GM21528 (cell line): ENCODE measurements around the gene HMCES.
A peak's percentile ranks its signal among the peaks of the same experiment; 100 is the strongest.
"Not testable (repeated sequence)": the region's sequence is repeated elsewhere in the genome, so short reads cannot be mapped to it uniquely, and the experiment has no call there.

Experiments
- ATAC-seq: cut with Tn5 transposase; IDR thresholded peaks from one replicate; pipeline ENCODE4 v1.9.1; 2021; ENCODE audit warnings: mild to moderate bottlenecking, moderate library complexity; ENCODE audit not compliant: unreplicated experiment, low FRiP score

The HMCES gene

GRCh38 chr3:129278439-129278965, at the start of gene HMCES:
HMCES (plus strand) TSS chr3:129278870; CDS start chr3:129279733, 863 bp downstream.
- ATAC-seq = peak; percentile 39

- ATAC-seq = no peak
Observed at GRCh38 chr3:129228891-129229585, 49.6 kb upstream of the HMCES start.

- ATAC-seq = no peak
Observed at GRCh38 chr3:129230311-129231019, 48.2 kb upstream of the HMCES start.

- no peak for ATAC-seq
Observed at GRCh38 chr3:129231331-129232119, 47.1 kb upstream of the HMCES start.

- peak; percentile 85 for ATAC-seq
Observed at GRCh38 chr3:129233538-129233937, 45.1 kb upstream of the HMCES start.

GRCh38 chr3:129234441-129234840, 44.2 kb upstream of the HMCES start:
- no peak for ATAC-seq

- no peak for ATAC-seq
Observed at GRCh38 chr3:129235344-129235917, 43.2 kb upstream of the HMCES start.

GRCh38 chr3:129238945-129239705, 39.5 kb upstream of the HMCES start:
- no peak for ATAC-seq

- no peak for ATAC-seq
Observed at GRCh38 chr3:129239991-129240390, 38.7 kb upstream of the HMCES start.

DNA sequence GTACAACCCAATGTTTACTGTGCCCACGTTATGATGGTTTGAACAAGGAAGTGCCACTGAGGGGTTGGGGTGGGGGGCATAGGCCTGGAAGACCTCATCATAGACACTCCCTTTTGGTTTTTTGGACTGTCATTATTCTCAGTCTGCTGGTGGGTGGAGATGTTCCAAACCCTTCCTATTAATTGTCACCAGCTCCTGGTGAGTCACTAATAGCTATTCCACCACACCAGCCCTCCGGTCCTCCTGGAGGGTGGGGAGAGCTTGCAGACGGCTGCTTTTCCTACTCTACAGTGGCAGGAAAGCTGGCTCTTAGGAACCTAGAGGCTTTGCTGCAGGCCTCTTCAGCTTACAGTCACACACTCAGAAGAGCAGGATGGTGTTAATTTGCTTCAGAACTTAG, 38.2 kb upstream of the HMCES start:
- ATAC-seq = no peak

DNA sequence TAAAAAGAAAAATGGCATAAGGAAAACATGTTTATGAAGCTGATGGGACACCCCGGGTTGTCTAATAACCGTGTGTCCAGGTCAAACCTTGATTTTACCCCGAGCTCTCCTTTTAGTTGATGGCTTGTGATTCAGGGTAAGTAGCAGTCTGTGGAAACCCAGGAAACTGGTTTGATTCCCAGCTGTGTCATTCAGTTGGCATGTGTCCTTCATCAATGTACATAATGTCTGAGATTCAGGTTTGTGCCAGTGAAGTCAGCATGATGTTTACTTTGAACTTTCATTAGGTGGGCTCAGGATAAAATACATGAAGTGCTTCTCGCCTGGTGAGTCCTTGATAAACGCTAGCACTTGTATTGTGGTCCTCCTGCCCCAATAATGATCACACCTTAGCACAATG, 33.5 kb upstream of the HMCES start:
- ATAC-seq = no peak

DNA sequence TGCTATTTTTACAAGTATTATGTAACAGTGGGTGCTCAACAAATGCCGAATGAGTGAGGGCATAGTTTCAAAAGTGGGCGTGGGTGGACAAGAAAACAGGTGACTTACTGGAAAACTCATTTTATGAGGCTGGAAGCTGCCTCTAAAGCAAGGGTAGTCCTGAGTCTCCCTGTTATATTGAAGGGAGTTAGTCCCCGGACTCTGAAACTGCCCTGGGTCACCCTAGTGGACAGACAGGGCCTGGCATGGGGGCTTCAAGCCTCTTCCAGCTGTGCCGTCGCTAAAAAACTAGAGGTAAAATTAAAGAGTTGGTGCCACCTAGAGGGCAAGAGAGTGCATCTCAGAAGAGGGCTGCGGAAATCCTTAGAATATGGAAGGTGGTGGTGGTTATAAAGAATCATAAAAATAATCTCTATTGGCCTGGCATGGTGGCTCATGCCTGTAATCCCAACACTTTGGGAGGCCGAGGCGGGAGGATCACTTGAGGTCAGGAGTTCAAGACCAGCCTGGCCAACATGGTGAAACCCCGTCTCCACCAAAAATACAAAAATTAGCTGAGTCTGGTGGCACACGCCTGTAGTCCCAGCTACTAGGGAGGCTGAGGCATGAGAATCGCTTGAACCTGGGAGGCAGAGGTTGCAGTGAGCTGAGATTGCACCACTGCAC, 32.9 kb upstream of the HMCES start:
- not testable (repeated sequence) for ATAC-seq

DNA sequence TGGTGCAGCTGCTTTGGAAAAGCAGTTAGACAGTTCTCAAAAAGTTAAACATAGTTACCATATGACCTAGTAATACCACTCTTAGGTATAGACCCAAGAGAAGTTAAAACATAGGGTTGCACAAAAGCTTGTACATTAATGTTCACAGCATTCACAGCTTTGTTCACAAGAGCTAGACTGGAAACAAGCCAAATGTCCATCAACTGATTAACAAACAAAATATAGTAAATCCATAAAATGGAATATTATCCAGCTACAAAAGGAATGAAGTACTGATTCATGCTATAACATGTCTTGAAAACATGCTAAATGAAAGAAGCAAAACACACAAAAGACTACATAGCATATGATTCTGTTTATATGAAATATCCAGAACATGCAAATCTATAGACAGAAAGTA, 32.0 kb upstream of the HMCES start:
- no peak for ATAC-seq

- no peak for ATAC-seq
Observed at GRCh38 chr3:129248286-129248979, 30.2 kb upstream of the HMCES start.

DNA sequence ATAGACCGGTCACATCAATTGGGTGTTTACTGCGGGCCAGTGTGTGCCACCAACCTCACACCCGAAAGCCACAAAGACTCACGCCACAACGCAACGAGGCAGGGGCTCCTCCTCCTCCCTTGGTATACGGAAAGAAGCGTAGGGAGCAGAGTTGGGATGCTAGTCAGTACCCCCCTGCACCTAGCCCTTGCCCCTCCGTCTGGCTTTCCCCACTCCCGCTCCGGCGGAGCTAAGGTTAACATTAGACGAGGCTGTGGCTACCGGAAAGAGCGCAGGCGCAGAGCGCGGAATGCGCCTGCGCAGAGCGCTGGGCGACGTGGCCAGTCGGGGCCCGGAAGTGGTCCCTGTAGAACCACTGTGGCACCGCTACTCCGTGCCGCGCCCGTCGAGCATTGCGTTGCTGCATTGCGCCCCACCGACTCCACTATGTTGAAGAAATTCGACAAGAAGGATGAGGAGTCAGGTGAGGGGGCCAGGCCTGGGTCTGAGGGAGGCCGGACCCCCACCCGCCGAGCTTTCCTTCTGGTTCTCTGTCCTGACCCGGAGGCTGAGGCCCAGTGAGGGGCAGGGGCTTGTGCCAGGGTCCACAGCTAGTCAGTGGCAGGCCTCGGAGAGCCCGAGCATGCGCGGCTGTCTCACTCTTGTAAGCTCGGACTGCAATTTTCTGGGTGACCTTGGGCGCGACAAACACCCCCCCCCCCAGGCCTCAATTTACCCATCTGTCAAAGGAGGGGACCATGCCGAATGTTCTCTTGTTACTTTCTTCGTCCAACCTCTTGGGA, 29.2 kb upstream of the HMCES start, which contains the start of gene COPG1:
COPG1 (plus strand) TSS at position 323 of the 782 bp plus-strand sequence; CDS start at position 427, 104 bp downstream.
- no peak for ATAC-seq

DNA sequence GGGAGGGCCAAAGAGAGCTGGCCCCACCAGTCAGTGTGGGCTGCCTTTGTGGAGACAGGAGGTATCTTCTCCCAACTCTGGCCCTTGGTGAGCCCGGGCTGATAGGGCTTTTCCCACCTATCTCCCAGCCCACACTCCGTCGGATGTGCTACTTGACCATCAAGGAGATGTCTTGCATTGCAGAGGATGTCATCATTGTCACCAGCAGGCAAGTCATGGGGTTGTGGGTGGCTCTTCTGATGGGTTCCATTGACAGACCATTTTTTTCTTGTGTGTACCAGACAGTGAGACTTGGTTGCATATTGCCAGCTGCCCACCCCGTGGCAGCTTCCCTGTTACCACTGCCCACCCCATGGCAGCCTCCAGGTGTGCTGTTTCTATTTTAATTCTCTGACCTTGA, 25.9 kb upstream of the HMCES start:
- ATAC-seq = no peak

DNA sequence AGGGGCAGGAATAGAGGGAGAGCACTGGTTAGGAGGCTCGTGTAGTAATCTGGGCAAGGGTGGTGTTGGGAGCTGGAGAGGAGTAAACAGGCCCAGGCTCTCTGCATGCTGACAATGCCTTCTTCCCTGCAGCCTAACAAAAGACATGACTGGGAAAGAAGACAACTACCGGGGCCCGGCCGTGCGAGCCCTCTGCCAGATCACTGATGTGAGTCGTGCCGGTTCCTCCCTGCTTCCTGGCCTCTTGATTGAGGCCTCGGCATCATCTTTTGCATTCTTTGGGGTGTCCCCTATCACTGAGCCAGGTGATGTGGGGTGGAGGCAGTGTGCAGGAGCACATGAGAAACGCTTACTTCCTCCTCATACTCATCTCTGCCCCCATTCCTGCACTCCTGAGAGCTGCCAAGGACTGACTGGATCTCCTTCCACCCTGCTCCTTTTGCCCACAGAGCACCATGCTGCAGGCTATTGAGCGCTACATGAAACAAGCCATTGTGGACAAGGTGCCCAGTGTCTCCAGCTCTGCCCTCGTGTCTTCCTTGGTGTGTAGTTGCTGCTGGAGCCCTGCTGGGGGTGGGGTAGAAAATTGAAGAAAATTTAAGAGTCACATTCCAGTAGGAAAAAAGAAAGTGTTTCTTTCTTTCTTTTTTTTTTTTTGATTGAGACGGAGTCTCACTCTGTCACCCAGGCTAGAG, 24.0 kb upstream of the HMCES start:
- no peak for ATAC-seq
